GOT3 (cell line): Measurements from ENCODE around the gene BCL11B.

Experiments used
- DNase-seq: peaks from one replicate; lab custom pipeline; 2025; ENCODE audit warnings: mixed read lengths; lab: John Stamatoyannopoulos, UW

Gene BCL11B

DNA sequence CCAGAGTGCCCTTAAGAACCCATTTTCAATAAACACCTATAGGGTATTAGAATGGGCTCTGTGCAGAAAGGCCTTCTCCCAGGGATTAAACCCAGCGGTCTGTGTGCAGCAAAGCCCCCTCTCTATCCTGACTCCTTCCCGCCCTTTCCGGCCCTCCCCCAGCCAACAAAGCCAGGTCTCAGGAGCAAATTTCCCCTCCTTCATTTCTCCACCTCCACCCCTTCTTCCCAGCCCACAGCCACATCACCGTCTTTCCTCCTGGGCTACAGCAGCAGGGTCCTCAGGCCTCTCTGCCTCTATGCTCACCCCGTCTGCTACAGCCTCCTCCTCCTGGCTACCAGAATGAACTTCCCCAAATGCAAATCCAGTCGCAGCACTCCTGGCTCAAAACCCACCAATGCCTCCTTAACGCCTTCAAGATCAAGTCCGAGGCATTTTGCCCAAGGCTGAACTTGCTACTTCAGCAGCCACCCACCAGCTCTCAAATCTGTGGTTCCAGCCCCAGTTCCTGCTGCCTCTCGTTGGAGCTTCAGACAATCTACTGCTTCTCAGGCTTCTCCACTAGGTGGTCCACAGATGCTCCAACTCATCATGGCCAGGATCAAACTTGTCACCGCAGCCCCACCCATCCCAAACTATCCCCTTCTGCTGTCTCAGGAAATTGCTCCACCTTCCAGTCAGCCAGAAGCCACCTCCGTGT, 134.8 kb downstream of the BCL11B start:
- no peak for DNase-seq

DNA sequence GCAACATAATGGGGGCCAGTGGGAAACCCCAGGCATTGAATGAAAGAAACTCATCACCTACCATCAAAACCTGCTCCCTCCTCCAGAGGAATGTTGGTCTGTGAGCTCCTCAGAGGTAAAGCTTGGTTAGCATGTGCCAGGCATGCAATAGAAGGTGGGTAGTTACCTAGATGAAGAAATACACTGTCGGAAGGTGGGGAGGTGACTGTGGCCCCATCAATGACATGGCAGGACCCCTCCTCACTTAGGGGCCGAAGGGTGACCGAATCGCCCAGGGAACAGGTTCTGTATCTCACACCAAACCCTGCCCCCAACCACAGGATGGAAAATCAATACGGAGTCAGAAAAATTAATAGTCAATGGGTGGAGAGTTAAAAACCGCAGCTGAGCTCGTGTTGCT, 135.6 kb downstream of the BCL11B start:
- no peak for DNase-seq

DNA sequence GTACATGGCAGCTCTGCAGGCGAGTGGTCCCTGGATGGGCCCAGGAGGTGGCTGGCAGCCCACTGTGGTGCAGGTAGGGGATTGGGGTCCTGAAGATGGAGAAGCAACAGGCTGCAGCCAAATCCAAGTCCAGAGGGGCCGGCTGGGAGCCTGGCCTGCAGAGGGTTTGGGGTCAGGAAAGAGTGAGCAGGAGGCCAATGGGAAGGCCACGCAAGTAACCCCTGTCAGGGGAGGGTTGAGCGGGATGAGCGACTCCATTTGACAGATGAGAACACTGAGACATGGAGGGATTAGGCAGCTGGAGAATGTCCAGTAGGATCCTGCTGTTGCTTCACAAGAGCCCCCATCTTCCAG, 136.0 kb downstream of the BCL11B start:
- no peak for DNase-seq

DNA sequence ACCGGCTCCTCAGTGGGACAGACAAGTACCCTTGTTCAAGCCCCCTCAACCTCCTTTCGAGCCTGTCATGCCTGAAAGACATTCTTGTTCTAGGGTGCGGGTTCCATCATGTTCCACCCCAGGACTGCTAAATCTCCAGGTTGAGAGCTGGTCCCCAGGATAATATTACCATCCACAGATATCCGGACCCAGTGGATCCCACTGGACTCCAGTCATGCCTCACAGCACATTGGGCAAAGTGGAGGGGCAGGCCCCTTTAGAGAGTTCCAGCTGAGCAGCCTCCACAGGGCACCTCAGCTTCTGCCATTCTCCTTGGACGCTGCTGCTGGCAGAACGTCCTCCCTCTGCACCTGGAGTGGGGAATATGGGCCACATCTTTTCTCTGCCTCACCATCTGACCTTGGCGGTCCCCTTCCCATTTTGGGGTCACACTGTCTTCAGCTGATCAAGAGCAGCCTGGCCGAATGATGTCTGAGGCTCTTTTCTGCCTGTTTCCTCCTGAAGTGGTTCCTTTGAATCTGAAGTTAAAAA, 137.4 kb downstream of the BCL11B start:
- no peak for DNase-seq

DNA sequence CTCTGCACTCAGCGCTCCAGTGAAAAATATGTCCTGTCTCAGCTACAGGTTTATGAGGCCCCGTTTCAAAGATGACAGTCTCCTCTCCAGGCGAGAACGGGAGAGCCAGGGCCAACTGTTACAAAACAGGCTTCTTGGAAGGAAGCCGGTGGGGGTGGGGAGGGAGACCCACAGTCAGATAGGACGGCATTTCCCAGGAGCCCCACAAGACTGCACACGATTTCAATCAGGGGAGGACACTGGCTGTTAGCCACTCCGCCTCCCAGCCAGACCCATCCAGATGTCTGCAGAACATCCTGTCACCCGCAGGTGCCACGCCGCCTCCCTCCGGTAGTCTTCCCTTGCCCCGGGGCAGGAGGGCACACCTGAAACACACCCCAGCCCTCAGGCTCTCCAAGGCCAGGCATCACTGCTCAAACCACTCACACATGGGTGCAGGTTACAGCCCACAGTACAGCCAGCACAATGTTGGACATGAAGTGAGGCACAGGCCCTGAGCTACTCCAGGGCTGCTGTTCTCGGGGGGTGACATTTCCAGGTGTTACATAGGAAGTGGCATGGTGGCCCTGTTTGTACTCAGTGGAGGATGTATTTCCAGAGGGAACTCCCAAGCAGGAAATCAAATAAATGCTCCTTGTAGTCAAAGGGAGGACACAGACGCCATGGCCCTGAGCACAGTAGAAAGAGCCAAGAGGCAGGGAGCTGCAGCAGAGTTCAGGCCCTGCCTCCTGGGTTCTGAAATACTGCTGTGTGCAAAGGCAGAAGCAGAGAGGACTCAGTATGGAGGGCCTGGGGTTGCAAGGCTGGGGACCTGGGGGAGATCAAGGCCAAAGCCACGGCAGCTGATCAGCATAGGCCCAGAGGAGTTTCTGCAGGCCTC, 138.1 kb downstream of the BCL11B start:
- no peak for DNase-seq

DNA sequence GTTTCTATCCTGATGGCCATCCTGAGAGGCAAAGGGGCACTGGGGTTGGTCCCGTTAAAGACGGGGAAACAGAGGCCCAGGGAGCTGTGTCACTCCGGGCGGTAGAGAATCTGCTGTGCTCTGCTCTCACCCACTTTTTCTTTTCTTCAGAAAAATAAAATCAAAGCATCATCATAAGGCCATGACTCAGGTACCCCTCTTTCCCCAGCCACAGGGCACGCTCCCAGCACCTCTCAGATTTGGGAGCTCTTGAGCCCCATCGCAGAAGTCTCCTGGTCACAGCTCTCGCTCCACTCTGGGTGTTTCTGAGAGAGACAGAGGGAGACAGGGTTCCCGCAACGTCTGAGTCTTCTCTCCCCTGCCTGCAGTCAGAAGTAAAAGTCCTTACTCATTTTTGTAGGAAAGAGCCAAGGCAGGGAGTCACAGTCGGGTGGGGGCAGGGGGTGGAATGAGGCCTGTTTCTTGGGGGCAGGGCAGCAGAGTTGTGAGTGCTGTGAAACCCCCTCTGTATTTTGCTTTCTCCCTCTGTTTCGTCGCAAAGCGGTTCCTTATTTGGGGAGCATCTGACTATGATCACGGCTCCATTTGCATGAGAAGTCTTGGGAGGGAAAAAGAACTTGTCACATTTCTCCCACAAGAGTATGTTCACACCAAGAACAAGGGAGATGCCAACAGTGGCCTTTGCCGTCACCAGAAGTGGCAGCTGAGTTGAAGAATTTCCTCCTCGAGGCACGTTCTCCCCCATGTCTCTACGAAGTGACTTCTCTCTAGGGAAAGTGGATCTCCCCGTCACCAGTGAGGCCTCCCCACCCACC, 139.0 kb downstream of the BCL11B start:
- DNase-seq, result no peak

DNA sequence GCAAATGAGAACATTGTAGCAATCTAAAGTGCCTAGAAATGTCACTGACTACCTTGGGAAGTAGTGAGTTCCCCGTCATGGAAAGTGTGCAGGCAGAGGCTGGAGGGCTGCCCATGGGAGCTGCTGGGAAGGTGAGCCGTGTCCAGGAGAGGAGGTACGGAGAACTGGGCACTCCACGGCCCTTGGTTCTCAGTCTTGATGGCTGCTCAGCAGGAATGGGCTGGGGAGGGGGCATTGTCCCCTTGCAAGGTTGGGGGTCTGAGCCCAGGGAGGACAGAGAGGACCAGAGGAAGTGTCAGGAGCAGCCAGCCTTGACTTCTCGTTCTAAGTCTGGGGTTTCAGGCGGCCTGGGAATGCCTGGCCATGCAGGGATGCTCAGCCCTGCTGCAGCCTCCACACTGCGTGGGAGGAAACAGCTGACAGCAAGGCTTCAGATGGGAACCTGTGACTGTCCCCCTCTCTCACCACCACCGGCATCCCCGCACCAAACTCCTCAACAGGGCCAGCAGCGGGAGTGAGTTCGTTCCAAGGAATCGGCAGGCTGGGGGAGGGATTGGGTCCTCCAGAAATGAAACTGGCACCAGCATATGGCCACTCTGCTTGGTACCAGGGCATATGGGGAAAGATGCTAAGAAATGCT, 140.2 kb downstream of the BCL11B start:
- no peak for DNase-seq

DNA sequence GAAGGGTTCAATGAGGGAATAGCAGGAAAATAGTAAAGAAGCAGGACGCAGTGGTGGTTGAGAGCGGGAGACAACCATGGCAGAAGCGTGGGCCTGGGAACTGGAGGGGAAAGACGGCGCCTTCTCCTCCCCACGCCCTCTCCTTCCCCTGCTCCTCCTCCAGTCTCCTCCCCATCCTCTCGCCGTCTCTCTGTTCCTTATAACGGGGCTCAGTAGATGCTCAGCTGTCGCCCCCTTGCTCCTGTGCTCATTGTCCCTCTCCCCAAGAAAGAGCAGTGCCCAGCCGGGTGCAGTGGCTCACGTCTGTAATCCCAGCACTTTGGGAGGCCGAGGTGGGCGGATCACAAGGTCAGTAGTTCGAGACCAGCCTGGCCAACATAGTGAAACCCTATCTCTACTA, 142.0 kb downstream of the BCL11B start:
- DNase-seq, result no peak

DNA sequence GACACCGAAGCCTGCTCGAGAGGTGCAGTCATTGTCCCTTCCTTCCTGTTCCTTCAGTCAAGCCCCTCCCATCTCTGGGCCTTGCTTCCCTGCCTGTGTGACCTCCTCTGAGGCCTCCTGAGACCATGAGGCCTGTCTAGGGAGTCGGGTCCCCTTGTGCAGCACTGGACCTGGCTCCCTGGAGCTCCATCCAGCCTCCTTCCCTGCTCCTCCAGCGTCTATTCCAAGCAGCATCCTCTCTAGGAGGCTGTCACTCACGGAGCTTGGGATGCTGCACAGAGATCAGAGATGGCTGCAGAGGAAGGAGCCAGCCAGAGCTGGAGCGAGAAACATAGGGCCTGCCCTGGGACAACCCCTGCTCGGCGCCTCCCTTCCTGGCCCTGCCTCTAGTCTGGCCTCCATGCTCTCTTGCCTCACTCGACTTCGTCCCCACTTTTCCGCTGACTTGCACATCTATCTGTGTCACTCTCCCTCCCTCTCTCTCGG, 142.7 kb downstream of the BCL11B start:
- DNase-seq, result no peak

DNA sequence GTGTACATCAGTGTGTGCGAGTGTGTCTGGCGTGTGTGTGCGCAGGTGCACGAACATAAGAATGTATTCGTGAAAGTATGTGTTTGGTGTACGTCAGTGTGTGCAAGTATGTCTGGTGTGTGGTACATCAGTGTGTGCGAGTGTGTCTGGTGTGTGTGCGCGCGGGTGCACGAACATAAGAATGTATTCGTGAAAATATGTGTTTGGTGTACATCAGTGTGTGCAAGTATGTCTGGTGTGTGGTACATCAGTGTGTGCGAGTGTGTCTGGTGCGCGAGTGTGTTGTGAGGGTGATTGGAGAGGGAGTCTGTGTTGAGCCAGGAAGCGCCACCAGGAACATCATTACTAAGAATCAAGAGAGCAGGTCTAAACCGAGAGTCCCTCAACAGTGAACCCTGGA, 143.8 kb downstream of the BCL11B start:
- no peak for DNase-seq

DNA sequence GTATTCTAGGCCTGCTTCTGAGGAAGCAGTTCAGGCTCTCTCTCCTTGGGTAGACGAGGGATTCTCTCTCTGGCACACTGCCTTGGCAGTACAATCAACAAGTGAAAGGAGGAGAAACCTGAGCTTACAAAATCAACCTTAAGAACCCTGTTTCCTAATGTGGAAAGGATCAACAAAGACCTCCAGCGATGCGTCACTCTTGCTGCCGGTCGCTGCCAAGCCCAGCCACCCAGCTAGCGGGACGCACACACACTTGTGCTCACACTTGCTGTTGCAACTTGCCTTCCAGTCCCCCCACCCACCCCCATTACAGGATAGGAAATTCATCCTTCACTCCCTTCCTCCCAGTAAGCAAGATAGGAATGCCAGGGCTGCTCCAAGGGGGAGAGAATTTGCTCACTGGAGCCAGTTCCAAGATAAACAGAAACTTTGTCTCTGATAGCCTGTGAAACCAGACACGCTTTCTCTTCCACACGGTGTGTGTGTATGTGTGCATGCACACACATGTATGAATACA, 144.3 kb downstream of the BCL11B start:
- no peak for DNase-seq

DNA sequence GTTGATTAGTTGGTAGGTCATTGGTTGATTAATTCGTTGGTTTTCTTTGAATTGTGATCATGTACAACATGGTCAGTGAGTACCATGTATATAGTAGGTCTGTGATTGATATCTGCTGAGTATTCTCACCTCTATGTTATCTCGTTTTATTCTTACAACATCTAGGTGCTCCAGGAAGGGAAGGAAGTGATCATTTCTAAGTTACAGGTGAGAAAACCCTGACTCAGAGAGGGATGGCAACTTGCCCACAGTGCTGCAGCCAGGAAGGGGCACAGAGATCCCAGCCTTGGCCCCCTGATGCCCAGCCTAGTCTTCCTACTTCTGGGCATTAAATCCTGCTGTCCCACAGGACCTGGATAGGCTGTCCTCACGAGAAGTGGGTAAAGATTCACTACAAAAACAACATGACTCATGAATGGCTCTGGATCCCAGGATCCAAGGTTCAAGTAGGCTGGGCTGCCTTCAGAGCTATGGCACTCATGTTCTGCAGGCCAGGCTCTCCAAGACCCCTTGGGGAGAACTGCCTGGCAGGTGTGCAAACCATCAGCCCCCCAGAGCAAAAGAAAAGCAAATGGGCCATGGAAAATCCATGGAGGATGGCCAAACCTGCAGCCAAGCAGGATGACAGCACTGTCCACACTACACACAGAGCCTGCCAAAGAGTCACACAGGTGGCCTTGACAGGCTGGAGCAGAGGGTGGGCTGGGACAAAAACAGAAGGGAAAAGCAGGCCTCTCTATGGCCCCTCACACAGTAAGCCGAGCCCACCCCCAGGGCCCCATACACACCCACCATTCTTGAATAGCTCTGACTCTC, 146.2 kb downstream of the BCL11B start:
- DNase-seq, result no peak

DNA sequence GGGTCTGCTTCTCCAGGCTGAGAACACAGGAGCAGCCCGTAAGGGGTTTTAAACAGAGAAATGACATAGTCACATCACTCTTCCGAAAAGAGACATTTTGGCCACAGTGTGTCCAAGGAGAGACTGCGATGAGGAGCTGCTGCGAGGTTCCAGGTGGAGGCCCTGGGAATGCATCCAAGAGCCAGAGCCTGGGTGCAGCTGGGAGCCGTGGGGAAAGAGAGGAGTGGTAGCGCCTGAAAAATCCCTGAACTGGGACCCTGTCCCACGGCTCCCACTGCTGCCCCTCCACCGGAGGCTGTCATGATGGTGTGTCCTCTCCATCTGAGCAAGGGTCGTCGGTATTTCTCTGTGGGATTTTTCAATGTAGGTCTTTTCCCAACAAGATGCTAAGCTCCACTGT, 146.9 kb downstream of the BCL11B start:
- no peak for DNase-seq

DNA sequence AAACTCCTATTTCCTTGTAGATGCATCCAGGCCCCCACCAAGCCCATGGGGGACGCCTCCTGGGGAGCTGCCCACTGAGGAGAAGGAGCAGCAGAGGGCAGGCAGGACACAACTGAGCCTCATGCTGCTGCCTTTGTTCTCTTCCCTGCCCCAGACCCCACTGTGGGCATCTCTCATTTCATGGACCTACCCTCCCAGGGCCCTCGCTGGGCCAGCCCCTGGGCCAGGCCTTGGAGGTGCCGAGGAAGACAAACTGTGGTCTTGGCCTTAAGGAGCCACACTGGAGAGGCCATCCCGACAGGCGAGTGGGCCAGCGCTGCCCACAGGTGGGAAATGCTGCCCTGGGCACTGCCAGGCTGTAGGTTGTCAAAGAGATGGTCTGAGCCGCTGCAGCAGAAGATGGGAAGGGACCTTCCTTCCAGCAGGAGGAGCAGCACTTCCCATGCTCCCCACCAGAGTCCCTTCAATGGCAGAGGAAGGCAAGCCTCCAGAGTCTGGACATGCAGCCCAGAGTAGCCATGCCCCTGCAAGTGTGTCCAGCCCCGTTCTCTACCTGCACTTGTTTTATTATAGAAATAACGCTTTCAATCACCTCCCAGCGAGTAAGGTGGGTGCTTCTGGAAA, 147.4 kb downstream of the BCL11B start:
- DNase-seq, result no peak

DNA sequence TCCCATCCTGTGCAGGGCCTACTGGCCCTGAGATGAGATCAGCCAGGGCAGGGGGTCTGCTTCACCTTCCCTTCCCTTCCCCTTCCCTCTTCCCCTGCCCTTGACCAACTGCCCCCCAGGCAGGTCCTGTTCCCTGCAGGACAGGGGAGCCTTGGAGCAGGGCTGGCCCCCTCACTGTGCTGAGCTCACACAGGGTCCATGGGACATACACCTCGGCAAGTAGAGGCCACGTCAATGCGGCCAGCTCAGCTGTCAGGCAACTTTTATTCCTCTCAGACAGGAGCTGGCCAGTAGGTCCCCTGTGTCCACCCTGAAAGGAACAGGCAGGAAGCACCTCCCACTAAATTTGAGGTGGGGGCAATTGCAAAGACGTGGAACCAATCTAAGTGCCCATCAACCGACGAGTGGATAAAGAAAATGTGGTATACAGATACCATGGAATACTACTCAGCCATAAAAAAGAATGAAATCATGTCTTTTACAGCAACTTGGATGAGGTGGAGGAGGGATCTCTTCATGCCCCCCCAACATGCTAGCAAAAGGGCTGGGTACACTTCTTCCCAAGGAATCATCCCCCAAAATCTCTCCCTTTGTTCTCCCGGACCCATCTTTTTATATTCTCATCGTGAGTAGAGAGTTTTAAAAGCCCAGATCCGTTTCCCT, 148.7 kb downstream of the BCL11B start:
- DNase-seq, result no peak

DNA sequence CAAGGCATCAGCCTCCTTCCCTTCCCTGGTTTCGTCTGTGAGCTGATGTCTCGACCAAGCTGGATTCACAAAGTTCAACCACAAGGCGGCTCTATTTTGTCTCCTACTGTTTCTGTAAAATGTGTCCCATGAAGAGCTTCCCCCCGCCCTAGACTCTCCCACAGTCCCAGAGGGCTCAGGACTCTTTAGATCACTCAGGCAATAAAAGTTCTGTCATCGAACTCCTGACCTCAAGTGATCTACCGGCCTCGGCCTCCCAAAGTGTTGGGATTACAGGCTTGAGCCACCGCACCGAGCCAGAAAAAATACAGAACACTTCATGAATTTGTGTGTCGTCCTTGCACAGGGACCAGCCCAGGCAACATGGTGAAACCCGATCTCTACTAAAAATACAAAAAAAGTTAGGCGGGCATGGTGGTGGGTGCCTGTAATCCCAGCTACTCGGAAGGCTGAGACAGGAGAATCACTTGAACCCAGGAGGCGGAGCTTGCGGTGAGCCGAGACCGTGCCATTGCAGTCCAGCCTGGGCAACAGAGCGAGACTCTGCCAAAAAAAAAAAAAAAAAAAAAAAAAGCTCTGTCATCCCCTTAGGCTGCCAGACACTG, 149.4 kb downstream of the BCL11B start:
- DNase-seq, result no peak

DNA sequence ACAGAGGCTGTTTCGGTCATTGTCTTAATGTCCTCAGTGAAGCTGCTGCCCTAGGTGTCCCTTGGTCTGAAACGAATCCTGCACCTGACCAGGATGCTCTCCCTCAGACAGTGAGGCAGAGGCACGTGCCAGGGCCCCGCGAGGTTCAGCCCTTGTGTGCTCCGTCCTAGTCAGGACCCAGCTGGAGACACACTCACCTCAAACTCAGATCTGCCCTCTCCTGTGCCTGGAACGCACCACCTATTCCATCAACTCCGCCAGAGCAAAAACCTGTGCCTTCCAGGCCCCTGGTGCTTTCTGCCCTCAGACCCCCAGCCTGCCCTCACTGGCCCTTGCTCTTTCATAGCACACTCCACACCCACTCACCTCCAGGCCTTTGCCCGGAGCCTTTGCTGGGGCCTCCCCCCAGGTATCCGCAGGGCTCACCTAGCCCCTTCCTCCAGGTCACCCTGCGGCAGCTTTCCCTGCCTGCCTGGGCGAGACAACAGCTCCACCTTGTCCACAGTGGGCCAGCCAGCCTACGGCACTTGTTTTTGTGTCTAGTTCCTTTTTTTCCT, 150.6 kb downstream of the BCL11B start:
- DNase-seq, result no peak

DNA sequence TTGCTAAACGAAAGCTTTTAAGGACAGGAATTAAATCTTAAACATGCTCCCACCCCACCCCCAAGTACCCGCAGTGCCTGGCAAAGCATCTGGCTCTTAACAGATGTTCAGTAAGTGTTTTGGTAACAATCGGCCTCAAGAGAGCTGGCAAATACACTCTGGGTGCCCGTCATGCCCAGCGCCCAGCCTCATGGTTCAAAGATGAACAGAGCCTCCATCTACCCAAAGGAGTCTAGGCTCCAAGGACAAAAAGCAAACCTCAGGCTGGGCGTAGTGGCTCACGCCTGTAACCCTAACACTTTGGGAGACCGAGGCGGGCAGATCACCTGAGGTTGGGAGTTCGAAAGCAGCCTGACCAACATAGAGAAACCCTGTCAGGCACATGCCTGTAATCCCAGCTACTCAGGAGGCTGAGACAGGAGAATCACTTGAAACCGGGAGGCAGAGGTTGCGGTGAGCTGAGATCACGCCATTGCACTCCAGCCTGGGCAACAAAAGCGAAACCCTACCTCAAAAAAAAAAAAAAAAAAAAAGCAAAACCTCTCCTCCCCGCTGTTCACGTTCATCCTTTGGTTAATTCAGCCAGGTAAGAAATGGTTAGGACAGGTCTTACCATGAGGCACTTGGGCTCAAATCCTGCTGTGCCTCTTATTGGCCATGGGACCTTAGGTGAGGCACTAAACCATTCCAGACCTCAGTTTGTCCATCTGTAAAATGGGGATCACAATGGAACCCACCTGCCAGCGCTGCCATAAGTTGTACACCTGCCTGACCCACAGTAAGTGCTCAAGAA, 151.3 kb downstream of the BCL11B start:
- no peak for DNase-seq
